Measurements from ENCODE around the gene AP2M1.

The AP2M1 gene

DNA sequence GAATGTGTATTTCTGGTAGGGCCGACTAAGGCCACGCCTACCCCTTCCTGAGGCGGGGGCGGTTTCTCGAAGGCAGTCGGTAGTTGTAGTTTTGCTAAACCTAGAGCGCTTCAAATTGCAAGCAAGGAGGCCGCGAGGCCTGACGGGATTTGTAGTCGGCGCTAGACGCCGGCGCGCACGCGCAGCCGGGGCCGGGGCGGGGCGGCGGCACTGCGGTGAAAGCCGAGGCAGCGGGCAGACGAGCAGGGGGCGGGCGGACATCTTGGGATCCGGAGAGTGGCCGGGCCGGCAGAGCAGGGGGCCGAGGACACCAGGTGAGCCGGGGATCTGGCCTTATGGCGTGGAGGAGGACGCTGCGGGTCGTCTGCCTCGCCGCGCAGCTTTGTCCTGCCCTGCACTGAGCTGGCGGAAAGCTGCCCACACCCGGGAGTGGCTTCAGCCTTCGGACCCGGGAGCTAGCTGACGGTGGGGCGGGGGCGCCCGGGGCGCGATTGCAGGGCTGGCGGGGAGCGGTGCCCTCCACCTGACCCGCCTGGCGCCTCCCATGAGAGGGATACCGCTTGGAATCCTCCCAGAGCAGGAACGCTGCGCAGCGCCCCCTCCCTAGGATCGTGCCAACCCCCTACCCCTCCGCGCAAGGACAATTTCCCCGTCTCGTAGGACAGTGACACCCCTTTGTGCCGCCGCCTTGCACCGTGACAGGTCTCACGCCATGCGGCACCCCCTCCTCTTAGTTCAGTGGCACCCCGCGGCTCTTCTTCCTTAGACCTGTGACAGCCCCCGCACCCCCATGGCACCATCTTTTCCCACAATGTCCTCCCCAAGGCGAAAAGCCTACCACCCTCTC lies at the start of gene AP2M1:
Gene AP2M1, plus strand, starts transcription at position 210 of the 847 bp plus-strand sequence. CDS start 2,139 bp downstream, outside the sequence.
- TF ChIP-seq GATA2 (IDR thresholded peaks at IDR 0.05; ENCODE audit: low read depth, low read length): no peak
- TF ChIP-seq GATA3 (IDR thresholded peaks at IDR 0.05; ENCODE audit: low read depth, low read length): no peak

DNA sequence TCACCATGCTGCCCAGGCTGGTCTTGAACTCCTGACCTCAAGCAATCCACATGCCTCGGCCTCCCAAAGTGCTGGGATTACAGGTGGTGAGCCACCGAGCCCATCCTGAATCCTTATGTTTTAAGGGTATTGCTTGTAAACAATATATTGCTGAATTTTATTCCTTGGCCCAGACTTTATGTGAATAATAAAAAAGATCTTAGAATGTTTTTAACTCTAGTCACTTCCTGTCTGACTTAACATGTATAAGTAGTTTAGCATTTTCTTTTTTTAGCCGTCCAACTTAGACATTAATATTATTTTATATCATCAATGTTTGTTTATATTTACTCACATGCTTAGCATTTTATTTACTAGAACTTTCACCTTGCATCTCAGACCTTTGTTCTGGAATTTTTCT lies 48.6 kb upstream of the AP2M1 start:
- TF ChIP-seq GATA2 (IDR thresholded peaks at IDR 0.05; ENCODE audit: low read depth, low read length) (no peak), GATA3 (IDR thresholded peaks at IDR 0.05; ENCODE audit: low read depth, low read length) (no peak)

GRCh38 chr3:184129012-184129411 lies 45.6 kb upstream of the AP2M1 start:
- TF ChIP-seq GATA3 (IDR thresholded peaks at IDR 0.05; ENCODE audit: low read depth, low read length): no peak
- TF ChIP-seq GATA2 (IDR thresholded peaks at IDR 0.05; ENCODE audit: low read depth, low read length): no peak

DNA sequence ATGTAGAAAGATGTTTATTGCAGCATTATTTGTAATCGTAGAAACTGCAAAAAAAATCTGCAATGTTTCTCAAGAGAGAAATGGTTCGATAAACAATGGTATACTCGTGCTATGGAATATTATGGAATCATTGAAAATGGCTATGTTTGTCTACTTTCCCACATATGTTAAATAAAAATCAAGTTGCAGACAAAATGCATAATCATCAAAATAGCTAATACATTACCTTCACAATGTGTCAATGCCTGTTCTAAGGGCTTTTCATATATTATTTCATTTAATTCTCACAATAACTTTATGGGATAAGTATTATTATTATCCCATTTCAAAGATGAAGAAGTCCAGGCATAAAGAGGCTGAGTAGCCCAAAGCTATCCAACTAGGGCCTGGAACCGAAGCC lies 41.7 kb upstream of the AP2M1 start:
- TF ChIP-seq GATA3 (IDR thresholded peaks at IDR 0.05; ENCODE audit: low read depth, low read length): no peak
- no peak for TF ChIP-seq GATA2 (IDR thresholded peaks at IDR 0.05; ENCODE audit: low read depth, low read length)

DNA sequence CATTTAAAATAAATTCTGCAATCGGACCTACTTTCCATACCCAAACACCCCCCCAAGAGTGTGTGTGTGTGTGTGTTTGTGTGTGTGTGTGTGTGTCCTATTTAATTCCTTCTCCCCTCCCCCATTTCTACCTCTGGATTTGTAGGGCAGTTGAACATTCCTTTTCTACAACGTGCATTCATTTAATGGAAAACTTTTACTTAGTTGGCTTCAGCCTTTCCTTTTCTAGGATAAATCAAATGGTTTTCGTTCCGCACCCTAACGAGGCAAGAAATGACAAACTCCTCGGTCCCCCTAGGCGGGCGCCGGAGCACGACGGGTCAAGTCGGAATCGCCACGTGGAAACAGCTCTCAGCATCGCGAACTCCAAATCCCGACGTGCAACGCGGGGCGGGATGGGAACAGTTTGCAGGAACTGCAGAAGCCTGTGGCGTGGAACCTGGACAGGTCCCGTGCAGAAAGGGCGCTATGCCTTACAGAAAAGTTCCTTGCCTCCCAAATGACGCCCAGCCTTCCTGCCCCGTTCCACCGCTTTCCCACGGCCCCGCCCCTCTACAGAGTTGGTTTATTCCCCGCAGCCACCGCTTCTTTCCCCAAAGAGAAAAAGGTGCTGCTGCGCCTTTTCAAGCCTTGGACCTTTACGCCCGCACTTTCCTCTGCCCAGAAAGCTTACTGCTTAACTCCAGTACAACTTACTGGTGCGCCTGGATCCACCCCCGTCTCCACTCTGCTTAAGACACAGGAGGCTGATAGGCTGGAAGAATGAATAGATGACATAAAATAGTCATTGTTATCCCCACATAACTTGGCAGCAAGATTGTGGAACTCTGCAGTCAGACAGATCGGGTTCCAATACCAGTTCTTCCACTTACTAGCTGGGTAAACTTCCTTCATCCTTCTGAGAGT lies 40.6 kb upstream of the AP2M1 start:
- TF ChIP-seq GATA3 (IDR thresholded peaks at IDR 0.05; ENCODE audit: low read depth, low read length) (no peak), GATA2 (IDR thresholded peaks at IDR 0.05; ENCODE audit: low read depth, low read length) (no peak)

DNA sequence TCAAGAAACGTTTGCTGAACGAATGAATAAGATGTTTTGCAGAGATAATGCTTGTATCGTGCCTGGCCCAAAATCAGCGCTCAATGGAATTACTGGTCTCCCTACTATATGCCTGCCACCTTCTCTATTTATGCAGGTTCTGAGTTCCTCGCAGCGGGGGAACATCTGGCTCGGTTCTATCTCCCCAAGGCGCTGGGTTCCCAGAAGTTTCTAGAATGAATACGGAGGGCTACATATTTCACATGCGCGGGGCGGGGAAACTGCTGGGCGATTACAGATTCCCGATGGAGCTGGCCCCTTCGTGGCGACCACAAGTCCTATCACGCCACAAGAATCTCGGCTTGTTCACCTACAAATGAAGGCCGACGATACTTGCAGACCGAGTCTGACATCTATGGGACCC lies 39.9 kb upstream of the AP2M1 start:
- no peak for TF ChIP-seq GATA3 (IDR thresholded peaks at IDR 0.05; ENCODE audit: low read depth, low read length)
- TF ChIP-seq GATA2 (IDR thresholded peaks at IDR 0.05; ENCODE audit: low read depth, low read length): no peak

DNA sequence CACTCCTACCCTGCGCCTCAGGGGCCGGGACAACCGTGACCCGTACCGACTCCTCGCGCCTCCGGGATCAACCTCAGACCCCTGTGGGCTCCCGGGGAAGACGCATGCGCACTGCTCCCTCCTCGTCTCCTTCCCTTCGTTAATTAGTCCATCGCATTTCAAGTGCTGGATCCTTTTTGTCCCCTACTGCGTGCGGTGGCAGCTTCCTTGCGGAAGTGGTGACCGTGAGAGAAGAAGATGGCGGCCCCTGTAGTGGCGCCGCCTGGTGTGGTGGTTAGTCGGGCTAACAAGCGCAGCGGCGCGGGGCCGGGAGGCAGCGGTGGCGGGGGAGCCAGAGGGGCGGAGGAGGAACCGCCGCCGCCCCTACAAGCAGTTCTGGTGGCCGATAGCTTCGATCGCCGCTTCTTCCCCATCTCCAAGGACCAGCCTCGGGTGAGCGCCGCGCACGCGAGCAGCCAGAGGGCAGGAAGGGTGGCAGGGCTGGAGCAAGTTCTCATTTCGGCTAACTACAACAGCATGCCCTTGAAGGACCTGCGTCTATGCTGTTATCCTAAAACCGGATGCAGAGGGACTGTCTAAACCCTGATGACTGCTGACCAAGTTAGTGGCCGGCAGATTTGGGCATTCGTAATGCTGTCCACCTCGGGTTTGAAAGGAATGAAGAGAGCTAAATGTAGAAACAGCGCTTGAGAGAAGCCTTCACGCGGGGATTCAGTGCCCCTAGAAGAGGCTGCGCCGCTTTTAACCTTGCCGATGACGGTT lies 39.3 kb upstream of the AP2M1 start, which contains the start of gene EIF2B5:
Gene EIF2B5, plus strand, starts transcription at position 210 of the 762 bp plus-strand sequence. Its CDS starts 28 bp downstream, at position 238.
- TF ChIP-seq GATA3 (IDR thresholded peaks at IDR 0.05; ENCODE audit: low read depth, low read length): no peak
- TF ChIP-seq GATA2 (IDR thresholded peaks at IDR 0.05; ENCODE audit: low read depth, low read length): no peak

- no peak for TF ChIP-seq GATA2 (IDR thresholded peaks at IDR 0.05; ENCODE audit: low read depth, low read length)
- no peak for TF ChIP-seq GATA3 (IDR thresholded peaks at IDR 0.05; ENCODE audit: low read depth, low read length)
Observed at GRCh38 chr3:184135911-184136260, 38.8 kb upstream of the AP2M1 start.

DNA sequence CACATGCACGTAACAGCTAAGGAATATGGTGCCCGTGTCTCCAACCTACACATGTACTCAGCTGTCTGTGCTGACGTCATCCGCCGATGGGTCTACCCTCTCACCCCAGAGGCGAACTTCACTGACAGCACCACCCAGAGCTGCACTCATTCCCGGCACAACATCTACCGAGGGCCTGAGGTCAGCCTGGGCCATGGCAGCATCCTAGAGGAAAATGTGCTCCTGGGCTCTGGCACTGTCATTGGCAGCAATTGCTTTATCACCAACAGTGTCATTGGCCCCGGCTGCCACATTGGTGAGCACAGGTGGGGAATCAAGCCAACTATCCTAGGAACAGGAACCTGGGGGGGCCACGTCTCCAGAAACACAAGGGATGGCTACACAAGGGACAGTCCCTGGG lies 34.2 kb upstream of the AP2M1 start:
- TF ChIP-seq GATA2 (IDR thresholded peaks at IDR 0.05; ENCODE audit: low read depth, low read length): no peak
- TF ChIP-seq GATA3 (IDR thresholded peaks at IDR 0.05; ENCODE audit: low read depth, low read length): no peak

DNA sequence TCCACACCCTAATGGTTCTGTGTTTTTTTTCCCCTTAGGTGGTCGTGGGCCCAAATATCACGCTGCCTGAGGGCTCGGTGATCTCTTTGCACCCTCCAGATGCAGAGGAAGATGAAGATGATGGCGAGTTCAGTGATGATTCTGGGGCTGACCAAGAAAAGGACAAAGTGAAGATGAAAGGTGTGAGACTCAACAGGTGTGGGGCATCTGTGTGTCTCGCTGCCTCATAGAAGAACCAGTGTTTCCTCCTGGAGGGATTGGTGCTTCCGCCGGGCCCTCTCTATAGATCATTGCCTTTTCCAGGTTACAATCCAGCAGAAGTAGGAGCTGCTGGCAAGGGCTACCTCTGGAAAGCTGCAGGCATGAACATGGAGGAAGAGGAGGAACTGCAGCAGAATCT lies 32.5 kb upstream of the AP2M1 start:
- TF ChIP-seq GATA3 (IDR thresholded peaks at IDR 0.05; ENCODE audit: low read depth, low read length) (no peak), GATA2 (IDR thresholded peaks at IDR 0.05; ENCODE audit: low read depth, low read length) (no peak)

GRCh38 chr3:184143327-184143726 lies 31.3 kb upstream of the AP2M1 start:
- TF ChIP-seq GATA3 (IDR thresholded peaks at IDR 0.05; ENCODE audit: low read depth, low read length): no peak

GRCh38 chr3:184144505-184144904 lies 30.1 kb upstream of the AP2M1 start:
- TF ChIP-seq GATA2 (IDR thresholded peaks at IDR 0.05; ENCODE audit: low read depth, low read length): no peak; the same call in 1 of the 2 replicates
- no peak for TF ChIP-seq GATA3 (IDR thresholded peaks at IDR 0.05; ENCODE audit: low read depth, low read length)

DNA sequence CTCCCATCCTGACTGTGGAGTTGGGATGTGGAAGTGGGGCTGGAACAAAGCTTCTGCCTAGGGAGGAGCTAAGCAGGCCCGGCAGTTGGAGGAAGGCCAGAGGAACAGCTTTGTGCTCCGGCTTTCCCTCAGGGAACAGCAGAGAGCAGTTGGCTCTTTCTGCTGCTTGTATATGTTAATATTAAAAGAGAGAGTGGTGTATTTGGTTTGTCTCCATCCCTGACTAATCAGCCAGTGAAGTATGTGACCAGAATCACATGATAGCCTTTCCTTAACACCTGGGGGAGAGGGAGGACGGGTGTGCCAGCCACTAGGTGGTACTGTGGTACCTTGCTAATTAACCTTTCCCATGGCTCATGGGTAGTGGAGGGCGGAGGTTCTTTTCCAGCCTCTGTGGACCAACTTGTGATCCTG lies 29.5 kb upstream of the AP2M1 start:
- TF ChIP-seq GATA3 (IDR thresholded peaks at IDR 0.05; ENCODE audit: low read depth, low read length) (no peak), GATA2 (IDR thresholded peaks at IDR 0.05; ENCODE audit: low read depth, low read length) (no peak)

DNA sequence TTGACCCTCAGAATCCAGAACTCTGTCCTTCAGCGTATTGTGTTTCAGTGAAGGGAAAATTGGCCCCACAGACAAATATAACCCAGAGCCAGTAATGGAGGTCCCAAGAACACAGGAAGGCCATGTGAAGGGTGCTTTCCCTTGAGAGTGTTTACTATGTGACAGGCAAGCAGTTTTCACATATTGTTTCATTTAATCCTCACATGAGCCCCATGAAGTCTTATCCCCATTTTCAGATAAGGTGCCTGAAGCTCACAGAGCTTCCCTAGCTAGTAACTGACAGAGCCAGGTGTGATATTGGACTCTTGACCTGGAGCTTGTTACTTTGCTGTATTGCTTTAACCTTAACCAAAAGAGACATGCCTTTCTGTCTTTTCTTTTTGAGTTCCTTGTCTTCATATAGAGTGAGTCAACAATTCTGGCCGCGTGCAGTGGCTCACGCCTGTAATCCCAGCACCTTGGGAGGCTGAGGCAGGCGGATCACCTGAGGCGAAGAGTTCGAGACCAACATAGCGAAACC lies 28.8 kb upstream of the AP2M1 start:
- TF ChIP-seq GATA3 (IDR thresholded peaks at IDR 0.05; ENCODE audit: low read depth, low read length) (no peak), GATA2 (IDR thresholded peaks at IDR 0.05; ENCODE audit: low read depth, low read length) (no peak)

All from SH-SY5Y (cell line).